ENCODE data around the gene SLIT1.

GRCh38 chr10:97222326-97222961 lies 36.7 kb upstream of the SLIT1 start:
- TF ChIP-seq CTCF (IDR thresholded peaks at IDR 0.05; ENCODE audit: insufficient read depth, low read length, poor library complexity, severe bottlenecking), result no peak
- TF ChIP-seq EZH2phosphoT487 (conservative IDR thresholded peaks at IDR 0.05; ENCODE audit: low read length), result no peak

All from SU-DHL-6 (cell line).